ENCODE data around the gene CCDC7.

DNA sequence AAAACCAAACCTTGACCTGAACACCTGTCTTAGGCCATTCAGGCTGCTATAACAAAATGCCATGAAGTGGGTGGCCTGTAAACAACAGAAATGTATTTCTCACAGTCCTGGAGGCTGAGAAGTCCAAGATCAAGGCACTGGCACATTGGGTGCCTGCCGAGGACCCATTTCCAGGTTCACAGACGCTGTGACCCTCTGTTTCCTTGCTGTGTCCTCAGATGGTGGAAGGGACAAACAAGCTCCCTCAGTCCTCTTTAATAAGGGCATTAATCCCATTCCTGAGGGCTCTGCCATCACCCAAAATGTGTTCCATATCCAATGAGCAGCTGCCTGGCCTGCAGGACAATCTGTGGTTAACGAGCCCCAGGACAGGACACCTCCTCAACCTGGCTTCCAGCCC, 444.5 kb downstream of the CCDC7 start:
- TF ChIP-seq, protein P1, sequence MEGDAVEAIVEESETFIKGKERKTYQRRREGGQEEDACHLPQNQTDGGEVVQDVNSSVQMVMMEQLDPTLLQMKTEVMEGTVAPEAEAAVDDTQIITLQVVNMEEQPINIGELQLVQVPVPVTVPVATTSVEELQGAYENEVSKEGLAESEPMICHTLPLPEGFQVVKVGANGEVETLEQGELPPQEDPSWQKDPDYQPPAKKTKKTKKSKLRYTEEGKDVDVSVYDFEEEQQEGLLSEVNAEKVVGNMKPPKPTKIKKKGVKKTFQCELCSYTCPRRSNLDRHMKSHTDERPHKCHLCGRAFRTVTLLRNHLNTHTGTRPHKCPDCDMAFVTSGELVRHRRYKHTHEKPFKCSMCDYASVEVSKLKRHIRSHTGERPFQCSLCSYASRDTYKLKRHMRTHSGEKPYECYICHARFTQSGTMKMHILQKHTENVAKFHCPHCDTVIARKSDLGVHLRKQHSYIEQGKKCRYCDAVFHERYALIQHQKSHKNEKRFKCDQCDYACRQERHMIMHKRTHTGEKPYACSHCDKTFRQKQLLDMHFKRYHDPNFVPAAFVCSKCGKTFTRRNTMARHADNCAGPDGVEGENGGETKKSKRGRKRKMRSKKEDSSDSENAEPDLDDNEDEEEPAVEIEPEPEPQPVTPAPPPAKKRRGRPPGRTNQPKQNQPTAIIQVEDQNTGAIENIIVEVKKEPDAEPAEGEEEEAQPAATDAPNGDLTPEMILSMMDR (IDR thresholded peaks at IDR 0.05): no peak
- TF ChIP-seq POLR2A (IDR thresholded peaks at IDR 0.05): no peak

All from Peyer's patch (tissue), 4 donors.